GM12864 (cell line): ENCODE measurements around the gene OR14K1.
"Not testable (repeated sequence)": the region's sequence is repeated elsewhere in the genome, so short reads cannot be mapped to it uniquely, and the experiment has no call there.

ENCODE experiments used
- DNase-seq: peaks from one replicate; pipeline ENCODE4 v3.0.0-alpha.2; 2011; ENCODE audit warnings: low read depth
- H3K4me3 ChIP-seq: 2 replicates; pipeline ENCODE4 v1.5.1; 2011; ENCODE audit warnings: mild to moderate bottlenecking, low read depth, low read length, control low read depth
- CTCF ChIP-seq: IDR thresholded peaks from 2 replicates; pipeline ENCODE4 v1.5.1; 2011; ENCODE audit warnings: low read depth, mild to moderate bottlenecking, moderate library complexity, low read length, control low read depth, inconsistent platforms; ENCODE audit errors: missing control alignments

The OR14K1 gene

GRCh38 chr1:247738315-247738714 is at the start of gene OR14K1:
Gene OR14K1 (plus strand): TSS chr1:247738615. CDS start chr1:247738615, 0 bp downstream.
- H3K4me3 ChIP-seq: no peak within 1 kb of the TSS
- TF ChIP-seq CTCF: no peak
- no peak for DNase-seq

- no peak for DNase-seq
- H3K4me3 ChIP-seq: no peak overlapping the region
- TF ChIP-seq CTCF: no peak
Observed at GRCh38 chr1:247701338-247701737, 37.1 kb upstream of the OR14K1 start.

- H3K4me3 ChIP-seq, DNase-seq: not testable (repeated sequence)
Observed at GRCh38 chr1:247710681-247711080, 27.7 kb upstream of the OR14K1 start.

GRCh38 chr1:247713753-247714152 is 24.7 kb upstream of the OR14K1 start:
- H3K4me3 ChIP-seq: no peak overlapping the region
- DNase-seq: no peak
- TF ChIP-seq CTCF: no peak

GRCh38 chr1:247716546-247716945 is 21.9 kb upstream of the OR14K1 start, which contains the start of gene OR6F1:
Gene OR6F1 (minus strand): TSS chr1:247716646. CDS start chr1:247712755, 3,891 bp downstream.
- TF ChIP-seq CTCF: no peak
- H3K4me3 ChIP-seq: no peak within 1 kb of the TSS
- no peak for DNase-seq

- no peak overlapping the region for H3K4me3 ChIP-seq
- TF ChIP-seq CTCF: no peak
- no peak for DNase-seq
Observed at GRCh38 chr1:247721222-247721621, 17.2 kb upstream of the OR14K1 start.

GRCh38 chr1:247740721-247741120 is 2.3 kb downstream of the OR14K1 start:
- no peak for DNase-seq
- TF ChIP-seq CTCF: no peak
- no peak overlapping the region for H3K4me3 ChIP-seq
